Neural cell (in vitro differentiated cells): ENCODE results near the gene INPP5F.
A peak's percentile ranks its signal among the peaks of the same experiment; 100 is the strongest.

ENCODE experiments used
- EZH2 ChIP-seq: fragments of 200-600, 300-800 bp; shearing (Covaris generic), sonication (generic); IDR thresholded peaks from 2 replicates; pipeline ENCODE4 v1.6.1; 2014; ENCODE audit warnings: antibody characterized with exemption, low read length, borderline replicate concordance, mild to moderate bottlenecking; ENCODE audit not compliant: insufficient read depth, poor library complexity, severe bottlenecking
- TAF1 ChIP-seq: IDR thresholded peaks from 2 replicates; pipeline ENCODE4 v1.6.1; 2012; ENCODE audit warnings: low read depth
- TF ChIP-seq, protein P1 (sequence below): fragments of 450-650 bp; IDR thresholded peaks from 2 replicates; pipeline ENCODE4 v1.5.1; 2014; ENCODE audit warnings: antibody characterized with exemption, mild to moderate bottlenecking, moderate library complexity; ENCODE audit not compliant: poor library complexity, severe bottlenecking

DNA sequence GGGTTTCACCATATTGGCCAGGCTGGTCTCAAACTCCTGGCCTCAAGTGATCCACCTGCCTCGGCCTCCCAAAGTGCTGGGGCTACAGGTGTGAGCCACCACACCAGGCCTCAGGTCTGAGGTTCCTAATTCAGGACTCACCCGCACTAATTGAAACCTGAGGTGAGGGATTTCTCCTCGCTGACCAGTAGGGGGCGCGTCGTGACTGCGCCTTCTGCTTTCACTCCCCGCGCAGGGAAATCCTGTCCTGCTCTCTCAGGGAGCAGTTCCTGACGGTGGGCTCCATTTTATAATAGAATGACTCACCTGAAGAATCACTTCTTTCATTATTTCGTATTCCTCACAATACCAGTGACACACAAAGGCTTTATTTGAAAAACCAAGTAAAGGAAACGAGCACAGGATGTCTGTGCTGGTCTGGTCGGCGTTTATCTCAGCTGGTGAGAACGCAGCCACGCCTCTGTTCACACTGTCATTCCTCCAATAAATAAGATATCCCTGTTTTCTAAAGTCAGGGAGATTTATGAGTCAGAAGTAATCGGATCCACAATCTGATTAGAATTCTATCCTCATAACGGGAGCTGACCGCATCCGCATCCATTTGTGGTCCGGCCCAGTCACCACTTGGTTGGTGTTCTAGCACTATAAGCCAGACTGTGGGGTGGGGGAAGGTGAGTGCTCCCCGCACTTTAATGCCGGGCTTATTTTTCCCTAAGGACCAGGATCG, 39.2 kb upstream of the INPP5F start:
- TF ChIP-seq, protein P1, sequence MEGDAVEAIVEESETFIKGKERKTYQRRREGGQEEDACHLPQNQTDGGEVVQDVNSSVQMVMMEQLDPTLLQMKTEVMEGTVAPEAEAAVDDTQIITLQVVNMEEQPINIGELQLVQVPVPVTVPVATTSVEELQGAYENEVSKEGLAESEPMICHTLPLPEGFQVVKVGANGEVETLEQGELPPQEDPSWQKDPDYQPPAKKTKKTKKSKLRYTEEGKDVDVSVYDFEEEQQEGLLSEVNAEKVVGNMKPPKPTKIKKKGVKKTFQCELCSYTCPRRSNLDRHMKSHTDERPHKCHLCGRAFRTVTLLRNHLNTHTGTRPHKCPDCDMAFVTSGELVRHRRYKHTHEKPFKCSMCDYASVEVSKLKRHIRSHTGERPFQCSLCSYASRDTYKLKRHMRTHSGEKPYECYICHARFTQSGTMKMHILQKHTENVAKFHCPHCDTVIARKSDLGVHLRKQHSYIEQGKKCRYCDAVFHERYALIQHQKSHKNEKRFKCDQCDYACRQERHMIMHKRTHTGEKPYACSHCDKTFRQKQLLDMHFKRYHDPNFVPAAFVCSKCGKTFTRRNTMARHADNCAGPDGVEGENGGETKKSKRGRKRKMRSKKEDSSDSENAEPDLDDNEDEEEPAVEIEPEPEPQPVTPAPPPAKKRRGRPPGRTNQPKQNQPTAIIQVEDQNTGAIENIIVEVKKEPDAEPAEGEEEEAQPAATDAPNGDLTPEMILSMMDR, result peak; percentile 95
- TF ChIP-seq EZH2 (no peak), TAF1 (no peak)
